Neural cell (in vitro differentiated cells): ENCODE results near the gene DYDC1. TPM values are rescaled to one million over a fixed set of nuclear protein-coding genes. Genes with fewer than 3 reads are reported as not detected.
"Not testable (repeated sequence)": the region's sequence is repeated elsewhere in the genome, so short reads cannot be mapped to it uniquely, and the experiment has no call there.

ENCODE experiments used
- H2AFZ ChIP-seq: fragments of 200-600, 300-800 bp; sonication (generic), shearing (Covaris generic); 2 replicates; pipeline ENCODE4 v1.6.0; 2014; ENCODE audit warnings: low read depth, mild to moderate bottlenecking, antibody characterized with exemption, low read length, moderate library complexity
- H3F3A ChIP-seq: fragments of 200-600 bp; shearing (Covaris generic); 2 replicates; pipeline ENCODE4 v1.6.1; 2016; ENCODE audit warnings: mild to moderate bottlenecking, moderate library complexity, mixed read lengths, antibody characterized with exemption, low read length; ENCODE audit not compliant: insufficient read depth, poor library complexity, severe bottlenecking
- H3K27ac ChIP-seq: fragments of 200-600, 300-800 bp; sonication (generic), shearing (Covaris generic); 2 replicates; pipeline ENCODE4 v1.5.1; 2014; ENCODE audit warnings: mild to moderate bottlenecking, low read length, moderate library complexity
- H3K27me3 ChIP-seq: fragments of 300-800, 200-600 bp; sonication (generic), shearing (Covaris generic); 2 replicates; pipeline ENCODE4 v1.6.0; 2014; ENCODE audit warnings: mild to moderate bottlenecking, low read depth, low read length, moderate library complexity; ENCODE audit not compliant: insufficient read depth
- H3K36me3 ChIP-seq: fragments of 300-800, 200-600 bp; sonication (generic), shearing (Covaris generic); 2 replicates; pipeline ENCODE4 v1.5.1; 2014; ENCODE audit warnings: mild to moderate bottlenecking, antibody characterized with exemption, low read length, moderate library complexity; ENCODE audit not compliant: insufficient read depth
- H3K4me2 ChIP-seq: fragments of 300-800, 200-600 bp; sonication (generic), shearing (Covaris generic); 2 replicates; pipeline ENCODE4 v1.6.0; 2014; ENCODE audit warnings: mild to moderate bottlenecking, low read length
- H3K4me3 ChIP-seq: fragments of 300-800, 200-600 bp; sonication (generic), shearing (Covaris generic); 2 replicates; pipeline ENCODE4 v1.5.1; 2014; ENCODE audit warnings: mild to moderate bottlenecking, low read length, moderate library complexity
- H3K79me2 ChIP-seq: fragments of 200-600 bp; shearing (Covaris generic); replicated peaks from 2 replicates; pipeline ENCODE4 v1.6.0; 2014; ENCODE audit warnings: mild to moderate bottlenecking, low read length, moderate library complexity; ENCODE audit not compliant: insufficient read depth
- H3K9ac ChIP-seq: fragments of 300-800, 200-600 bp; sonication (generic), shearing (Covaris generic); 2 replicates; pipeline ENCODE4 v1.6.1; 2016; ENCODE audit warnings: mild to moderate bottlenecking, low read length, mixed read lengths
- H3K9me2 ChIP-seq: fragments of 200-600 bp; shearing (Covaris generic); 2 replicates; pipeline ENCODE4 v1.6.1; 2016; ENCODE audit warnings: mild to moderate bottlenecking, low read length, mixed read lengths; ENCODE audit not compliant: insufficient read depth
- H3K9me3 ChIP-seq: fragments of 200-600, 300-800 bp; sonication (generic), shearing (Covaris generic); 2 replicates; pipeline ENCODE4 v1.6.1; 2016; ENCODE audit warnings: mild to moderate bottlenecking, mixed run types, low read length, moderate library complexity, mixed read lengths
- H4K20me1 ChIP-seq: fragments of 200-600 bp; shearing (Covaris generic); 2 replicates; pipeline ENCODE4 v1.6.1; 2016; ENCODE audit warnings: mild to moderate bottlenecking, mixed run types; ENCODE audit not compliant: insufficient read depth
- EP300 ChIP-seq: fragments of 450-650 bp; conservative IDR thresholded peaks from 2 replicates; pipeline ENCODE4 v1.6.1; 2014; ENCODE audit warnings: antibody characterized with exemption, mild to moderate bottlenecking, moderate library complexity; ENCODE audit not compliant: poor library complexity, severe bottlenecking
- EZH2 ChIP-seq: fragments of 200-600, 300-800 bp; shearing (Covaris generic), sonication (generic); IDR thresholded peaks from 2 replicates; pipeline ENCODE4 v1.6.1; 2014; ENCODE audit warnings: antibody characterized with exemption, low read length, borderline replicate concordance, mild to moderate bottlenecking; ENCODE audit not compliant: insufficient read depth, poor library complexity, severe bottlenecking
- MXI1 ChIP-seq: fragments of 450-650 bp; conservative IDR thresholded peaks from 2 replicates; pipeline ENCODE4 v1.6.1; 2014; ENCODE audit warnings: antibody characterized with exemption, mild to moderate bottlenecking; ENCODE audit not compliant: poor library complexity, severe bottlenecking
- POLR2AphosphoS5 ChIP-seq: IDR thresholded peaks from 2 replicates; pipeline ENCODE4 v1.6.1; 2012
- RAD21 ChIP-seq: fragments of 450-650 bp; conservative IDR thresholded peaks from 2 replicates; pipeline ENCODE4 v1.6.1; 2014; ENCODE audit warnings: antibody characterized with exemption, mild to moderate bottlenecking, moderate library complexity
- SMC3 ChIP-seq: fragments of 450-650 bp; conservative IDR thresholded peaks from 2 replicates; pipeline ENCODE4 v1.6.1; 2014; ENCODE audit warnings: antibody characterized with exemption, mild to moderate bottlenecking, moderate library complexity; ENCODE audit not compliant: poor library complexity
- TAF1 ChIP-seq: IDR thresholded peaks from 2 replicates; pipeline ENCODE4 v1.6.1; 2012; ENCODE audit warnings: low read depth
- polyA plus RNA-seq: library from polyadenylated mRNA; depleted of rRNA; stranded (reverse); fragments of >200 nt; gene quantifications from 2 replicates; pipeline ENCODE4 v1.2.3, GENCODE V29; 2014
- TF ChIP-seq, protein P1 (sequence below): fragments of 450-650 bp; IDR thresholded peaks from 2 replicates; pipeline ENCODE4 v1.5.1; 2014; ENCODE audit warnings: antibody characterized with exemption, mild to moderate bottlenecking, moderate library complexity; ENCODE audit not compliant: poor library complexity, severe bottlenecking
- TF ChIP-seq, protein P2 (sequence below): IDR thresholded peaks from 2 replicates; pipeline ENCODE4 v1.6.1; 2012; ENCODE audit warnings: borderline replicate concordance

The DYDC1 gene
- polyA plus RNA-seq, 1 donor from 2014 or later: not detected

DNA sequence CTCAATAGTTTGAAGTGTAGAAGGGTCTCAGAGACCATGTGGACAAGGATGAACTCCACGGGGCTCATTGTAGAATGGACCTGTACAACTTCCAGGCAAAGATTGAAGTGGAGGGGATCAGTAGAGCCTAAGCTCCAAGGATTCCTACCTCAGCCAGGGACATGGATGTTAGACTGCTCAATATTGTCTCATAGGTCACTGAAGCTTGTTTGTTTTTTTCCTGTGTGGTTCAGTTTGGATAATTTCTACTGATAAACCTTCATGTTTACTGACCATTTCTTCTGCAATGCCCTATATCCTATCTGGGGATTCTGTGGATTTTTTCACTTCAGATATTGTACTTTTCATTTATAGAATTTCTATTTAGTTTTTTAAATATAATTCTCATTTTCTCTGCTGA lies 9.0 kb upstream of the DYDC1 start:
- Histone ChIP-seq H3K27ac (no peak overlapping the region), H2AFZ (no peak overlapping the region), H3F3A (no peaks in the 10 kb centered on the region), H3K27me3 (no peaks in the 10 kb centered on the region), H3K9me3 (peaks cover 7% of the 10 kb centered on the region), H4K20me1 (no peaks in the 10 kb centered on the region), H3K9ac (no peak overlapping the region), H3K36me3 (no peaks in the 10 kb centered on the region), H3K79me2 (no peaks in the 10 kb centered on the region), H3K4me3 (no peak overlapping the region), H3K4me2 (no peak overlapping the region), H3K9me2 (no peaks in the 10 kb centered on the region)
- TF ChIP-seq, protein P1, sequence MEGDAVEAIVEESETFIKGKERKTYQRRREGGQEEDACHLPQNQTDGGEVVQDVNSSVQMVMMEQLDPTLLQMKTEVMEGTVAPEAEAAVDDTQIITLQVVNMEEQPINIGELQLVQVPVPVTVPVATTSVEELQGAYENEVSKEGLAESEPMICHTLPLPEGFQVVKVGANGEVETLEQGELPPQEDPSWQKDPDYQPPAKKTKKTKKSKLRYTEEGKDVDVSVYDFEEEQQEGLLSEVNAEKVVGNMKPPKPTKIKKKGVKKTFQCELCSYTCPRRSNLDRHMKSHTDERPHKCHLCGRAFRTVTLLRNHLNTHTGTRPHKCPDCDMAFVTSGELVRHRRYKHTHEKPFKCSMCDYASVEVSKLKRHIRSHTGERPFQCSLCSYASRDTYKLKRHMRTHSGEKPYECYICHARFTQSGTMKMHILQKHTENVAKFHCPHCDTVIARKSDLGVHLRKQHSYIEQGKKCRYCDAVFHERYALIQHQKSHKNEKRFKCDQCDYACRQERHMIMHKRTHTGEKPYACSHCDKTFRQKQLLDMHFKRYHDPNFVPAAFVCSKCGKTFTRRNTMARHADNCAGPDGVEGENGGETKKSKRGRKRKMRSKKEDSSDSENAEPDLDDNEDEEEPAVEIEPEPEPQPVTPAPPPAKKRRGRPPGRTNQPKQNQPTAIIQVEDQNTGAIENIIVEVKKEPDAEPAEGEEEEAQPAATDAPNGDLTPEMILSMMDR: no peak
- TF ChIP-seq SMC3 (no peak), RAD21 (no peak), POLR2AphosphoS5 (no peak), MXI1 (no peak), EP300 (no peak), EZH2 (no peak), TAF1 (no peak)
- TF ChIP-seq, protein P2, sequence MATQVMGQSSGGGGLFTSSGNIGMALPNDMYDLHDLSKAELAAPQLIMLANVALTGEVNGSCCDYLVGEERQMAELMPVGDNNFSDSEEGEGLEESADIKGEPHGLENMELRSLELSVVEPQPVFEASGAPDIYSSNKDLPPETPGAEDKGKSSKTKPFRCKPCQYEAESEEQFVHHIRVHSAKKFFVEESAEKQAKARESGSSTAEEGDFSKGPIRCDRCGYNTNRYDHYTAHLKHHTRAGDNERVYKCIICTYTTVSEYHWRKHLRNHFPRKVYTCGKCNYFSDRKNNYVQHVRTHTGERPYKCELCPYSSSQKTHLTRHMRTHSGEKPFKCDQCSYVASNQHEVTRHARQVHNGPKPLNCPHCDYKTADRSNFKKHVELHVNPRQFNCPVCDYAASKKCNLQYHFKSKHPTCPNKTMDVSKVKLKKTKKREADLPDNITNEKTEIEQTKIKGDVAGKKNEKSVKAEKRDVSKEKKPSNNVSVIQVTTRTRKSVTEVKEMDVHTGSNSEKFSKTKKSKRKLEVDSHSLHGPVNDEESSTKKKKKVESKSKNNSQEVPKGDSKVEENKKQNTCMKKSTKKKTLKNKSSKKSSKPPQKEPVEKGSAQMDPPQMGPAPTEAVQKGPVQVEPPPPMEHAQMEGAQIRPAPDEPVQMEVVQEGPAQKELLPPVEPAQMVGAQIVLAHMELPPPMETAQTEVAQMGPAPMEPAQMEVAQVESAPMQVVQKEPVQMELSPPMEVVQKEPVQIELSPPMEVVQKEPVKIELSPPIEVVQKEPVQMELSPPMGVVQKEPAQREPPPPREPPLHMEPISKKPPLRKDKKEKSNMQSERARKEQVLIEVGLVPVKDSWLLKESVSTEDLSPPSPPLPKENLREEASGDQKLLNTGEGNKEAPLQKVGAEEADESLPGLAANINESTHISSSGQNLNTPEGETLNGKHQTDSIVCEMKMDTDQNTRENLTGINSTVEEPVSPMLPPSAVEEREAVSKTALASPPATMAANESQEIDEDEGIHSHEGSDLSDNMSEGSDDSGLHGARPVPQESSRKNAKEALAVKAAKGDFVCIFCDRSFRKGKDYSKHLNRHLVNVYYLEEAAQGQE: no peak

DNA sequence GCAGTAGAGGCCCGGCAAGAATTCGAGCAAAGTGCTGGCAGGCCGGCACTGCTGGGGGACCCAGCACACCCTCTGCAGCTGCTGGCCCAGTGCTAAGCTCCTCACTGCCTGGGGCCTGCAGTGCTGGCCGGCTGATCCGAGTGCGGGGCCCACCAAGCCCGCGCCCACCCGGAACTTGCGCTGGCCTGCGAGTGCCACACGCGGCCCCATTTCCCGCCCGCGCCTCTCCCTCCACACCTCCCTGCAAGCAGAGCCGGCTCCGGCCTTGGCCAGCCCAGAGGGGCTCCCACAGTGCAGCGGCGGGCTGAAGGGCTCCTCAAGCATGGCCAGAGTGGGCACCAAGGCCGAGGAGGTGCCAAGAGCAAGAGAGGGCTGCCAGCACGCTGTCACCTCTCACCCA lies 3.1 kb upstream of the DYDC1 start:
- H3K9me3 ChIP-seq: no peaks in the 10 kb centered on the region
- H3K36me3 ChIP-seq: no peaks in the 10 kb centered on the region
- peaks cover 3% of the 10 kb centered on the region for H3F3A ChIP-seq
- H3K9ac ChIP-seq: no peak overlapping the region
- H4K20me1 ChIP-seq: no peaks in the 10 kb centered on the region
- H3K27me3 ChIP-seq: no peaks in the 10 kb centered on the region
- H3K4me2 ChIP-seq: no peak overlapping the region
- H3K27ac ChIP-seq: no peak overlapping the region
- H2AFZ ChIP-seq: no peak overlapping the region
- no peaks in the 10 kb centered on the region for H3K9me2 ChIP-seq
- H3K4me3 ChIP-seq: no peak overlapping the region
- TF ChIP-seq EZH2 (no peak), RAD21 (no peak), SMC3 (no peak), EP300 (no peak), POLR2AphosphoS5 (no peak), TAF1 (no peak), MXI1 (no peak)
- TF ChIP-seq, protein P1: no peak
- TF ChIP-seq, protein P2: no peak
- no peaks in the 10 kb centered on the region for H3K79me2 ChIP-seq

DNA sequence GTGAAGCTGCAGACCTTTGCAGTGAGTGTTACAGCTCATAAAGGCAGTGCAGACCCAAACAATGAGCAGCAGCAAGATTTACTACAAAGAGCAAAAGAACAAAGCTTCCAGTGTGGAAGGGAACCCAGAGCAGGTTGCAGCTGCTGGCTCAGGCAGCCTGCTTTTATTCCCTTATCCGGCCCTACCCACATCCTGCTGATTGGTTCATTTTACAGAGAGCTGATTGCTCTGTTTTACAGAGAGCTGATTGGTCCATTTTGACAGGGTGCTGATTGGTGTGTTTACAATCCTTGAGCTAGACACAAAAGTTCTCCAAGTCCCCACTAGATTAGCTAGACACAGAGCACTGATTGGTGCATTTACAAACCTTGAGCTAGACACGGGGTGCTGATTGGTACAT lies 2.4 kb upstream of the DYDC1 start:
- not testable (repeated sequence) for H3K9ac ChIP-seq, H3K27ac ChIP-seq, H3K4me2 ChIP-seq, H3K27me3 ChIP-seq, H3K4me3 ChIP-seq, H3K36me3 ChIP-seq, H3K9me2 ChIP-seq, H3K79me2 ChIP-seq, H2AFZ ChIP-seq, H3F3A ChIP-seq, H4K20me1 ChIP-seq, H3K9me3 ChIP-seq
